Loucy (cell line): ENCODE results near the gene SH3RF3.

Experiments
- H2AFZ ChIP-seq: fragments of 200-600 bp; sonication (generic); 2 replicates; pipeline ENCODE4 v1.6.0; 2016; ENCODE audit warnings: antibody characterized with exemption, mild to moderate bottlenecking, low read length, moderate library complexity
- H3F3A ChIP-seq: fragments of 200-600 bp; 2 replicates; pipeline ENCODE4 v1.6.0; 2016; ENCODE audit warnings: antibody characterized with exemption, low read depth, mild to moderate bottlenecking
- H3K27me3 ChIP-seq: fragments of 200-600 bp; sonication (generic); 2 replicates; pipeline ENCODE4 v1.6.1; 2014; ENCODE audit warnings: low read length, mild to moderate bottlenecking; ENCODE audit not compliant: insufficient read depth, poor library complexity, severe bottlenecking
- H3K36me3 ChIP-seq: fragments of 200-600 bp; sonication (generic); 2 replicates; pipeline ENCODE4 v1.6.1; 2016; ENCODE audit warnings: low read length; ENCODE audit not compliant: insufficient read depth
- H3K4me1 ChIP-seq: fragments of 200-600 bp; sonication (generic); 2 replicates; pipeline ENCODE4 v1.5.1; 2014; ENCODE audit warnings: low read length, mild to moderate bottlenecking; ENCODE audit not compliant: insufficient read depth, poor library complexity, severe bottlenecking
- H3K4me2 ChIP-seq: fragments of 200-600 bp; sonication (generic); 2 replicates; pipeline ENCODE4 v1.6.0; 2014; ENCODE audit warnings: antibody characterized with exemption, low read length, low read depth, mild to moderate bottlenecking; ENCODE audit not compliant: poor library complexity, severe bottlenecking
- H3K4me3 ChIP-seq: fragments of 200-600 bp; sonication (generic); 2 replicates; pipeline ENCODE4 v1.5.1; 2014; ENCODE audit warnings: low read length, mild to moderate bottlenecking, mixed read lengths; ENCODE audit not compliant: poor library complexity, severe bottlenecking
- H3K79me2 ChIP-seq: fragments of 200-600 bp; sonication (generic); 2 replicates; pipeline ENCODE4 v1.6.1; 2014; ENCODE audit warnings: low read length; ENCODE audit not compliant: insufficient read depth
- H3K9ac ChIP-seq: fragments of 200-600 bp; sonication (generic); 2 replicates; pipeline ENCODE4 v1.6.0; 2014; ENCODE audit warnings: mild to moderate bottlenecking, low read depth, low read length, moderate library complexity; ENCODE audit not compliant: poor library complexity, severe bottlenecking
- H3K9me2 ChIP-seq: fragments of 200-600 bp; sonication (generic); replicated peaks from 2 replicates; pipeline ENCODE4 v1.6.1; 2016; ENCODE audit warnings: low read depth, low read length, mixed read lengths
- H3K9me3 ChIP-seq: fragments of 200-600 bp; sonication (generic); 2 replicates; pipeline ENCODE4 v1.6.1; 2014; ENCODE audit warnings: mild to moderate bottlenecking, antibody characterized with exemption, low read length, low read depth; ENCODE audit not compliant: insufficient read depth
- H4K20me1 ChIP-seq: fragments of 200-600 bp; sonication (generic); 2 replicates; pipeline ENCODE4 v1.6.0; 2014; ENCODE audit warnings: antibody characterized with exemption, low read length, mild to moderate bottlenecking; ENCODE audit not compliant: insufficient read depth, poor library complexity, severe bottlenecking
- CTCF ChIP-seq: fragments of 200-600 bp; sonication (generic); conservative IDR thresholded peaks from 2 replicates; pipeline ENCODE4 v1.5.1; 2014; ENCODE audit warnings: mild to moderate bottlenecking, antibody characterized with exemption, low read length
- EZH2phosphoT487 ChIP-seq: fragments of 200-600 bp; IDR thresholded peaks from 2 replicates; pipeline ENCODE4 v1.6.1; 2018; ENCODE audit warnings: antibody characterized with exemption, mild to moderate bottlenecking, moderate library complexity, borderline replicate concordance

Gene SH3RF3

GRCh38 chr2:109507217-109507616 is 378.2 kb downstream of the SH3RF3 start:
- TF ChIP-seq EZH2phosphoT487 (no peak), CTCF (no peak)
- peak overlapping the region; percentile 47 for H3K4me2 ChIP-seq

GRCh38 chr2:109507828-109508227 is 378.8 kb downstream of the SH3RF3 start:
- Histone ChIP-seq H3K9me3 (no peaks in the 10 kb centered on the region), H3K4me2 (peak overlapping the region; percentile 47), H3F3A (no peaks in the 10 kb centered on the region), H3K79me2 (no peaks in the 10 kb centered on the region), H3K27me3 (no peaks in the 10 kb centered on the region), H3K4me1 (peaks cover 34% of the 10 kb centered on the region), H3K9me2 (no peaks in the 10 kb centered on the region), H3K9ac (peak overlapping the region; percentile 42), H3K36me3 (no peaks in the 10 kb centered on the region), H2AFZ (no peak overlapping the region), H4K20me1 (no peaks in the 10 kb centered on the region), H3K4me3 (no peak overlapping the region)
- TF ChIP-seq EZH2phosphoT487 (no peak), CTCF (no peak)

More at GRCh38 chr2:109507217-109507616, 378.2 kb downstream of the SH3RF3 start:
- peak overlapping the region; percentile 65 for H3K9ac ChIP-seq
- H3K4me1 ChIP-seq = peaks cover 34% of the 10 kb centered on the region
- no peaks in the 10 kb centered on the region for H3K27me3 ChIP-seq
- no peaks in the 10 kb centered on the region for H3K36me3 ChIP-seq
- no peaks in the 10 kb centered on the region for H3K9me2 ChIP-seq
- H4K20me1 ChIP-seq = no peaks in the 10 kb centered on the region
- no peaks in the 10 kb centered on the region for H3F3A ChIP-seq
- no peaks in the 10 kb centered on the region for H3K79me2 ChIP-seq
- H3K9me3 ChIP-seq = no peaks in the 10 kb centered on the region
- H2AFZ ChIP-seq = no peak overlapping the region
- H3K4me3 ChIP-seq = peak overlapping the region; percentile 7

GRCh38 chr2:109508556-109508955 is 379.6 kb downstream of the SH3RF3 start:
- Histone ChIP-seq H3K9me2 (no peaks in the 10 kb centered on the region), H3K9me3 (no peaks in the 10 kb centered on the region), H3K36me3 (no peaks in the 10 kb centered on the region), H3K4me2 (no peak overlapping the region), H3K4me1 (peaks cover 37% of the 10 kb centered on the region), H3K27me3 (no peaks in the 10 kb centered on the region), H4K20me1 (no peaks in the 10 kb centered on the region), H3F3A (no peaks in the 10 kb centered on the region), H2AFZ (no peak overlapping the region), H3K79me2 (no peaks in the 10 kb centered on the region), H3K4me3 (no peak overlapping the region), H3K9ac (no peak overlapping the region)
- no peak for TF ChIP-seq CTCF
- TF ChIP-seq EZH2phosphoT487 = no peak
